Measurements from ENCODE around the gene ZSWIM7. TPM values are rescaled to one million over a fixed set of nuclear protein-coding genes. Genes with fewer than 3 reads are reported as not detected.

Gene ZSWIM7
- total and polyA plus RNA-seq, 4 donors = 17.9 to 39.1 (median 28.5) TPM

DNA sequence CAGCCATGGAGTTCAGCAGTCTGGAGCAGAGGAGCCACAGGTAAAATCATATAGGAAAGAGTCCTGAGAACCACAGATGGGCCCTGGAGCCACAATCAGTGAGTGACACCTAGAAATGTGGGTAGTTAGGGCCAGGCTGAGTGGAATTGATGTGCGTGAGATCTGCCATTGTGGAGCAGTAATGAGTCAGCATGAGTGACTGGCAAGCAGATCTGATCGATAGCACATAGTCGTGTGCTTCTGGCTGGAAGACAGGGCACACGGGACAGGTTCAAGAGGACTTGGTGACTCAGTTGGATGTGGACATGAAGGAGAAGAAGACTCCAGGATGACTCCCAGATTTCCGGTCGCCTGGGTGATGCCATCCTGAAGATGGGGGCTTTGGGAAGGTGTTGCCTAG lies 42.3 kb downstream of the ZSWIM7 start:
- ATAC-seq (ENCODE audit: insufficient read depth, low FRiP score) = no peak

DNA sequence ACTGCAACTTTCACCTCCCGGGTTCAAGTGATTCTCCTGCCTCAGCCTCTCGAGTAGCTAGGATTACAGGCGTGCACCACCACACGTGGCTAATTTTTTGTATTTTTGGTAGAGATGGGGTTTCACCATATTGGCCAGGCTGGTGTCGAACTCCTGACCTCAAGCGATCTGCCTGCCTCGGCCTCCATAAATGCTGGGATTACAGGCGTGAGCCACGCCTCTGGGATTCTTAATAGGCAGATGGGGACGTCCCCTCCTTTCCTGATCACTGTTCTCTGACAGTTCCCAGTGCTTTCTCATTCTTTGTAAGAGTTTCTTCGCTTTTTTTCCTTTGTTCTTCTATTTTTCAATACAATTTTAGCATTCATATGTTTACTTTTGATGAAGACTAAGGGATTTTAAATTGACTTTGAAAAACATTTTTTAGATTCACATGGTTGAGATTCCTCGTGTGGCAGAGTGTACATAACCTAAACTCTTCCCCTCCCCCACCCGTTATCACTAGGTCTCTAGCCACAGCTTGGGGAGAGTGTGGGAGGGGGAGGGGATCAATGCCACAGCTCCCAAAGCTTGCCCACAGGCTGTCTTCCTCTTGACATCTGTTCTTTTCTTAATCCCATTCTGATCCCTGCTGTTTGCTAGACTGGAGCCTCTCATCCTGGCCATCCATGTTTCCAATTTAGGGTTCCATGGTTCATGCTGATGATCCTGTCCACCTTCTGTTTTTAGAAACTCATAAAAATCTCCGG lies 43.5 kb downstream of the ZSWIM7 start:
- no peak overlapping the region for H3K9ac ChIP-seq (ENCODE audit: insufficient read depth in 1 of 2, low read length in 2 of 2)
- no peaks in the 10 kb centered on the region for H3K9me3 ChIP-seq (ENCODE audit: control insufficient read depth in 4 of 4, insufficient read depth in 3 of 4, low read length in 3 of 4)
- no peak for TF ChIP-seq CTCF (IDR thresholded peaks at IDR 0.05; ENCODE audit: control extremely low read depth, extremely low read depth)
- H3K27ac ChIP-seq (ENCODE audit: low read depth in 1 of 2, low read length in 1 of 2) = no peak overlapping the region
- H3K27me3 ChIP-seq (ENCODE audit: control insufficient read depth in 3 of 3, insufficient read depth in 3 of 3, low read length in 2 of 3) = no peaks in the 10 kb centered on the region
- H3K36me3 ChIP-seq (ENCODE audit: control insufficient read depth in 4 of 4, insufficient read depth in 4 of 4, low read length in 4 of 4) = no peaks in the 10 kb centered on the region
- DNase-seq (no peak), ATAC-seq (ENCODE audit: insufficient read depth, low FRiP score) (no peak)
- H3K4me3 ChIP-seq = no peak overlapping the region
- H3K4me1 ChIP-seq (ENCODE audit: control insufficient read depth in 5 of 5, insufficient read depth in 5 of 5, low read length in 5 of 5) = peaks cover 0 to 2% (median 0%) of the 10 kb centered on the region in 5 donors
- WGBS, 2 donors = 84 to 85% methylated on average over 14 of the region's 14 CpGs

More for the DNA sequence above, 42.3 kb downstream of the ZSWIM7 start:
- Histone ChIP-seq H3K9ac (ENCODE audit: insufficient read depth in 1 of 2, low read length in 2 of 2) (no peak overlapping the region), H3K4me1 (ENCODE audit: control insufficient read depth in 5 of 5, insufficient read depth in 5 of 5, low read length in 5 of 5) (peaks cover 0 to 2% (median 0%) of the 10 kb centered on the region in 5 donors), H3K4me3 (no peak overlapping the region), H3K9me3 (ENCODE audit: control insufficient read depth in 4 of 4, insufficient read depth in 3 of 4, low read length in 3 of 4) (no peaks in the 10 kb centered on the region), H3K36me3 (ENCODE audit: control insufficient read depth in 4 of 4, insufficient read depth in 4 of 4, low read length in 4 of 4) (no peaks in the 10 kb centered on the region), H3K27ac (ENCODE audit: low read depth in 1 of 2, low read length in 1 of 2) (no peak overlapping the region), H3K27me3 (ENCODE audit: control insufficient read depth in 3 of 3, insufficient read depth in 3 of 3, low read length in 2 of 3) (no peaks in the 10 kb centered on the region)
- no peak for TF ChIP-seq CTCF (IDR thresholded peaks at IDR 0.05; ENCODE audit: control extremely low read depth, extremely low read depth)
- WGBS, 2 donors = 91 to 92% methylated on average over 6 of the region's 6 CpGs
- no peak for DNase-seq

DNA sequence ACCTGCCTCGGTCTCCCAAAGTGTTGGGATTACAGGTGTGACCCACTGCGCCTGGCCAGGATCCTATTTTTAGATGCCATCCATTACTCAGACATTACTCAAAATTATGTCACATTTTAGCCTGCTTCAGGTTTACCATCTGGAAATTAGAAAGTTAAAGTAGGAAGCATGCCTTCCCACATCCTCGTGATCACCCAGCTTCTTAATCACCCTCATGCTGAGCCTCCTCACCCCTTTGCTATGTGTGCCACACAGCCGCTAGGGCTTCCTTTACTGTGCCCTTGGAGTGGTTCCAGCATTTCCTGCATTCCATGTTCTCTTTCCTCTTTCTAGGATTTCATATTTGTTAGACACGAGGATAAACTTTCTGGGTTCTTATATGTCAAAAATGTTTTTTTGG lies 45.3 kb downstream of the ZSWIM7 start:
- H3K9ac ChIP-seq (ENCODE audit: insufficient read depth in 1 of 2, low read length in 2 of 2) = no peak overlapping the region
- no peaks in the 10 kb centered on the region for H3K27me3 ChIP-seq (ENCODE audit: control insufficient read depth in 3 of 3, insufficient read depth in 3 of 3, low read length in 2 of 3)
- WGBS, 2 donors = 37 to 46% methylated on average over 5 of the region's 5 CpGs
- no peak for ATAC-seq (ENCODE audit: insufficient read depth, low FRiP score)
- H3K27ac ChIP-seq (ENCODE audit: low read depth in 1 of 2, low read length in 1 of 2) = no peak overlapping the region
- H3K36me3 ChIP-seq (ENCODE audit: control insufficient read depth in 4 of 4, insufficient read depth in 4 of 4, low read length in 4 of 4) = no peaks in the 10 kb centered on the region
- no peak overlapping the region for H3K4me3 ChIP-seq
- TF ChIP-seq CTCF (IDR thresholded peaks at IDR 0.05; ENCODE audit: control extremely low read depth, extremely low read depth) = no peak
- H3K9me3 ChIP-seq (ENCODE audit: control insufficient read depth in 4 of 4, insufficient read depth in 3 of 4, low read length in 3 of 4) = peaks cover 0 to 1% (median 0%) of the 10 kb centered on the region in 4 donors
- peaks cover 0 to 2% (median 0%) of the 10 kb centered on the region in 5 donors for H3K4me1 ChIP-seq (ENCODE audit: control insufficient read depth in 5 of 5, insufficient read depth in 5 of 5, low read length in 5 of 5)
- no peak for DNase-seq
